ENCODE measurements around the gene NPLOC4.

The NPLOC4 gene

GRCh38 chr17:81672954-81673353, 36.0 kb upstream of the NPLOC4 start:
- ATAC-seq (replicated peaks), result no peak
- peaks cover 43% of the 10 kb centered on the region for H3K36me3 Mint-ChIP-seq (ENCODE audit: insufficient read depth)

GRCh38 chr17:81672504-81672903, 35.6 kb upstream of the NPLOC4 start:
- Mint-ChIP-seq H3K4me3 (no peak overlapping the region), H3K27ac (no peak overlapping the region), H3K4me1 (ENCODE audit: low read depth in 2 of 2) (peaks cover 12 to 16% of the 10 kb centered on the region in 2 donors), H3K27me3 (no peaks in the 10 kb centered on the region), H3K9me3 (no peaks in the 10 kb centered on the region), H3K36me3 (ENCODE audit: insufficient read depth) (peaks cover 44% of the 10 kb centered on the region)
- ATAC-seq (replicated peaks), result no peak
- DNase-seq, result no peak

More at GRCh38 chr17:81672954-81673353, 36.0 kb upstream of the NPLOC4 start:
- H3K9me3 Mint-ChIP-seq, result no peaks in the 10 kb centered on the region
- no peaks in the 10 kb centered on the region for H3K27me3 Mint-ChIP-seq
- H3K4me3 Mint-ChIP-seq, result no peak overlapping the region
- no peak for DNase-seq
- H3K4me1 Mint-ChIP-seq (ENCODE audit: low read depth in 2 of 2), result peaks cover 7 to 12% of the 10 kb centered on the region in 2 donors
- H3K27ac Mint-ChIP-seq, result no peak overlapping the region

- no peak for DNase-seq
- Mint-ChIP-seq H3K27ac (peak overlapping the region; percentile 86 to 91), H3K4me3 (peak overlapping the region; percentile 92 to 94), H3K27me3 (no peaks in the 10 kb centered on the region), H3K4me1 (ENCODE audit: low read depth in 2 of 2) (peaks cover 18 to 21% of the 10 kb centered on the region in 2 donors), H3K9me3 (no peaks in the 10 kb centered on the region), H3K36me3 (ENCODE audit: insufficient read depth) (peaks cover 50% of the 10 kb centered on the region)
- ATAC-seq (replicated peaks), result no peak
Observed at GRCh38 chr17:81667754-81668153, 30.8 kb upstream of the NPLOC4 start.

GRCh38 chr17:81666342-81667191, 29.7 kb upstream of the NPLOC4 start, which contains the start of the genes CCDC137 and OXLD1:
Gene CCDC137, plus strand, starts transcription at chr17:81666737. Its CDS starts 30 bp downstream, at chr17:81666767.
Gene OXLD1, minus strand, starts transcription at chr17:81666605. Its CDS starts 28 bp downstream, at chr17:81666577.
- Mint-ChIP-seq H3K27ac (peak within 1 kb of the TSS; percentile 86 to 91), H3K9me3 (no peaks in the 10 kb centered on the region), H3K4me1 (ENCODE audit: low read depth in 2 of 2) (peaks cover 18 to 21% of the 10 kb centered on the region in 2 donors), H3K4me3 (peak within 1 kb of the TSS; percentile 92 to 94), H3K27me3 (no peaks in the 10 kb centered on the region), H3K36me3 (ENCODE audit: insufficient read depth) (peaks cover 44% of the 10 kb centered on the region)
- ATAC-seq (replicated peaks), result peak; percentile 94
- DNase-seq, result peak; percentile 88 to 89 (median 88)

- peak; percentile 25 for ATAC-seq (replicated peaks)
- H3K9me3 Mint-ChIP-seq, result no peaks in the 10 kb centered on the region
- H3K27me3 Mint-ChIP-seq, result no peaks in the 10 kb centered on the region
- peak overlapping the region; percentile 92 to 94 for H3K4me3 Mint-ChIP-seq
- DNase-seq, result peak in 1 of 3 experiments; percentile 18
- peaks cover 18 to 21% of the 10 kb centered on the region in 2 donors for H3K4me1 Mint-ChIP-seq (ENCODE audit: low read depth in 2 of 2)
- peak overlapping the region; percentile 86 to 91 for H3K27ac Mint-ChIP-seq
- H3K36me3 Mint-ChIP-seq (ENCODE audit: insufficient read depth), result peaks cover 38% of the 10 kb centered on the region
Observed at GRCh38 chr17:81666092-81666341, 29.1 kb upstream of the NPLOC4 start.

GRCh38 chr17:81665205-81666091, 28.5 kb upstream of the NPLOC4 start:
- DNase-seq (peak in 2 of 3 experiments; percentile 15 to 23), ATAC-seq (replicated peaks) (peak; percentile 26)
- Mint-ChIP-seq H3K27ac (peak overlapping the region; percentile 86 to 91), H3K27me3 (no peaks in the 10 kb centered on the region), H3K36me3 (ENCODE audit: insufficient read depth) (peaks cover 34% of the 10 kb centered on the region), H3K4me3 (peak overlapping the region; percentile 92 to 94), H3K4me1 (ENCODE audit: low read depth in 2 of 2) (peaks cover 18 to 21% of the 10 kb centered on the region in 2 donors), H3K9me3 (no peaks in the 10 kb centered on the region)

GRCh38 chr17:81664051-81664470, 27.1 kb upstream of the NPLOC4 start:
- peak overlapping the region in 1 of 2 donors; percentile 6 for H3K4me3 Mint-ChIP-seq
- no peaks in the 10 kb centered on the region for H3K9me3 Mint-ChIP-seq
- H3K27ac Mint-ChIP-seq, result no peak overlapping the region
- DNase-seq, result no peak
- no peaks in the 10 kb centered on the region for H3K27me3 Mint-ChIP-seq
- H3K4me1 Mint-ChIP-seq (ENCODE audit: low read depth in 2 of 2), result peaks cover 18 to 21% of the 10 kb centered on the region in 2 donors
- ATAC-seq (replicated peaks), result no peak
- H3K36me3 Mint-ChIP-seq (ENCODE audit: insufficient read depth), result peaks cover 26% of the 10 kb centered on the region

GRCh38 chr17:81662002-81662401, 25.1 kb upstream of the NPLOC4 start:
- Mint-ChIP-seq H3K4me3 (no peak overlapping the region), H3K36me3 (ENCODE audit: insufficient read depth) (peaks cover 19% of the 10 kb centered on the region), H3K27ac (no peak overlapping the region), H3K9me3 (no peaks in the 10 kb centered on the region), H3K27me3 (no peaks in the 10 kb centered on the region), H3K4me1 (ENCODE audit: low read depth in 2 of 2) (peaks cover 8 to 10% of the 10 kb centered on the region in 2 donors)
- ATAC-seq (replicated peaks) (no peak), DNase-seq (no peak)

- Mint-ChIP-seq H3K4me3 (no peak overlapping the region), H3K9me3 (no peaks in the 10 kb centered on the region), H3K27me3 (no peaks in the 10 kb centered on the region), H3K27ac (no peak overlapping the region), H3K36me3 (ENCODE audit: insufficient read depth) (peaks cover 5% of the 10 kb centered on the region), H3K4me1 (ENCODE audit: low read depth in 2 of 2) (peaks cover 0 to 2% of the 10 kb centered on the region in 2 donors)
- no peak for DNase-seq
- ATAC-seq (replicated peaks), result no peak
Observed at GRCh38 chr17:81660441-81660840, 23.5 kb upstream of the NPLOC4 start.

GRCh38 chr17:81659038-81659437, 22.1 kb upstream of the NPLOC4 start:
- peaks cover 4% of the 10 kb centered on the region for H3K36me3 Mint-ChIP-seq (ENCODE audit: insufficient read depth)
- no peak overlapping the region for H3K4me3 Mint-ChIP-seq
- H3K27me3 Mint-ChIP-seq, result peaks cover 3% of the 10 kb centered on the region in 2 donors
- H3K9me3 Mint-ChIP-seq, result no peaks in the 10 kb centered on the region
- H3K4me1 Mint-ChIP-seq (ENCODE audit: low read depth in 2 of 2), result peaks cover 0 to under 1% of the 10 kb centered on the region in 2 donors
- ATAC-seq (replicated peaks), result no peak
- no peak overlapping the region for H3K27ac Mint-ChIP-seq
- no peak for DNase-seq

GRCh38 chr17:81656835-81657234, 19.9 kb upstream of the NPLOC4 start:
- Mint-ChIP-seq H3K27ac (no peak overlapping the region), H3K4me3 (no peak overlapping the region), H3K4me1 (ENCODE audit: low read depth in 2 of 2) (peaks cover 5 to 7% of the 10 kb centered on the region in 2 donors), H3K27me3 (peaks cover 15 to 19% of the 10 kb centered on the region in 2 donors), H3K36me3 (ENCODE audit: insufficient read depth) (peaks cover 4% of the 10 kb centered on the region), H3K9me3 (no peaks in the 10 kb centered on the region)
- no peak for DNase-seq
- no peak for ATAC-seq (replicated peaks)

- no peaks in the 10 kb centered on the region for H3K9me3 Mint-ChIP-seq
- H3K36me3 Mint-ChIP-seq (ENCODE audit: insufficient read depth), result peaks cover 4% of the 10 kb centered on the region
- no peak within 1 kb of the TSS for H3K27ac Mint-ChIP-seq
- DNase-seq, result no peak
- peaks cover 18 to 24% of the 10 kb centered on the region in 2 donors for H3K27me3 Mint-ChIP-seq
- H3K4me1 Mint-ChIP-seq (ENCODE audit: low read depth in 2 of 2), result peaks cover 5 to 7% of the 10 kb centered on the region in 2 donors
- ATAC-seq (replicated peaks), result no peak
- H3K4me3 Mint-ChIP-seq, result no peak within 1 kb of the TSS
Observed at GRCh38 chr17:81656118-81656743, 19.3 kb upstream of the NPLOC4 start, which contains the start of gene PDE6G. Gene PDE6G, minus strand, starts transcription at chr17:81656542. Its CDS starts 3,237 bp downstream, at chr17:81653305.

Data from effector memory CD8-positive, alpha-beta T cell (primary cell).